GM18907 (cell line): ENCODE measurements around the gene PTPRD.

ENCODE experiments used
- ATAC-seq: cut with Tn5 transposase; IDR thresholded peaks from one replicate; pipeline ENCODE4 v1.9.1; 2021; ENCODE audit warnings: mild to moderate bottlenecking, moderate library complexity; ENCODE audit not compliant: unreplicated experiment

Gene PTPRD

GRCh38 chr9:8338767-8339510 lies 2273.9 kb downstream of the PTPRD start:
- no peak for ATAC-seq

GRCh38 chr9:8337834-8338766 lies 2274.7 kb downstream of the PTPRD start:
- no peak for ATAC-seq

- ATAC-seq = no peak
These were observed 2279.9 kb downstream of the PTPRD start for GRCh38 chr9:8332871-8333270.

GRCh38 chr9:8332331-8332650 lies 2280.5 kb downstream of the PTPRD start:
- no peak for ATAC-seq

- no peak for ATAC-seq
These were observed 2281.1 kb downstream of the PTPRD start for GRCh38 chr9:8331507-8332330.

DNA sequence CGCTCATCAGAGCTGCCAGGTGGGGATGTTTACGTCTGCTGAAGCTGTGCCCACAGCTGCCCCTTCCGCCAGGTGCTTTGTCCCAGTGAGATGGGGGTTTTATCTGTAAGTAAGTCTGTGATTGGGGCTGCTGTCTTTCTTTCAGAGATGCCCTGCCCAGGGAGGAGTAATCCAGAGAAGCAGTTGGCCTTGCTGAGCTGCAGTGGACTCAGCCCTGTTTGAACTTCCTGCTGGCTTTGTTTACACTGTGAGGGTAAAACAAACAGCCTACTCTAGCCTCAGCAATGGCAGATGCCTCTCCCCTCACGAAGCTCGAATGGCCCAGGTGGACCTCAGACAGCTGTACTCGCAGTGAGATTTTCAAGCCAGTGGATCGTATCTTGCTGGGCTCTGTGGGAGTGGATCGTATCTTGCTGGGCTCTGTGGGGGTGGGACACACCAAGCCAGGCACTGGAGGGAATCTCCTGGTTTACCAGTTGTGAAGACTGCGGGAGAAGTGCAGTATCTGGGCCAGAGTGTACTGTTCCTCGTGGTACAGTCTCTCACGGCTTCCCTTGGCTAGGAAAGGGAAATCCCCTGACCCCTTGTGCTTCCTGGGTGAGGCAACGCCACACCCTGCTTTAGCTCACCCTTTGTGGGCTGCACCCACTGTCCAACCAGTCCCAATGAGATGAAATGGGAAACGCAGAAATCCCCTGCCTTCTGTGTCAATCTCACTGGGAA lies 2283.1 kb downstream of the PTPRD start:
- ATAC-seq = no peak

- no peak for ATAC-seq
These were observed 2297.6 kb downstream of the PTPRD start for GRCh38 chr9:8315211-8315610.

GRCh38 chr9:8309258-8309657 lies 2303.5 kb downstream of the PTPRD start:
- no peak for ATAC-seq

- no peak for ATAC-seq
These were observed 2308.1 kb downstream of the PTPRD start for GRCh38 chr9:8304720-8305119.

GRCh38 chr9:8301296-8301695 lies 2311.5 kb downstream of the PTPRD start:
- no peak for ATAC-seq

GRCh38 chr9:8297047-8297446 lies 2315.8 kb downstream of the PTPRD start:
- no peak for ATAC-seq

GRCh38 chr9:8292657-8293056 lies 2320.1 kb downstream of the PTPRD start:
- no peak for ATAC-seq

DNA sequence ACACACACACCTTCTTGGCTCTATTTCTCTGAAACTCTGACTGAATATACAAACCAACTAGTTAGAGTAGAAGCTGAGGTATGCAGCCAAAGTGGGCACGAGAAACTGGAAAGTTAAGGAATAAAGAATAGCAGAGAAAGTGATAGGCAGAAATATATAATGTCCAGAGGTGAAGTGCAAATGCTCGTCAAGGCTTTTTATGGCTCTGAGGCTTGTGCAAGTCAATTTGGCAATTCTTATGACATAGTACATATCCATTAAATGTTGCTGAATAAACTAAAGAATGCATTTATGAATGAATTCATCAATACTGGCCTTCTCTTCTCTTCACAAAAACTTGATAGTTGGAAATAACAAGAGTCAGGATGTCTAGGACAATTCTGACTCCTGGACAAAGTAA lies 2323.1 kb downstream of the PTPRD start:
- ATAC-seq = no peak

GRCh38 chr9:8287970-8288369 lies 2324.8 kb downstream of the PTPRD start:
- no peak for ATAC-seq

DNA sequence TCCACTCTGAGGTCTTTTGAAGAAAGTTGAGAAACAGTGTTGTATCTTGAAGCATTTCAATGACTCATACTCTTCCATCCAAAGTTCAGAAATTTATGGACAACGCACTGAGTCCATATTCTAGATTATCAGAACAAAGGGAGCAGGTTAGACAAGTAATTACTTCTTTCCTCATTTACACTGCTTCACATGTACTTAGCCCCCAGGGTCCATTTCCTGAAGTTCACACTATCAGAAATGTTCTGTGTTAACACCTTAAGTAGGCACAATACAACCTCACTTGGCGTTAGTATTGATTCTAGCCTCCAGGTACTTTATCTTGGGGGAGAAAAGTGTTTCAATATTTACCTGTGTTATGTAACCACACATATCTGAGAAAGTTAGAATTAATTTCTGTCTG lies 2325.3 kb downstream of the PTPRD start:
- no peak for ATAC-seq

- ATAC-seq = no peak
These were observed 2327.9 kb downstream of the PTPRD start for GRCh38 chr9:8284884-8285283.

DNA sequence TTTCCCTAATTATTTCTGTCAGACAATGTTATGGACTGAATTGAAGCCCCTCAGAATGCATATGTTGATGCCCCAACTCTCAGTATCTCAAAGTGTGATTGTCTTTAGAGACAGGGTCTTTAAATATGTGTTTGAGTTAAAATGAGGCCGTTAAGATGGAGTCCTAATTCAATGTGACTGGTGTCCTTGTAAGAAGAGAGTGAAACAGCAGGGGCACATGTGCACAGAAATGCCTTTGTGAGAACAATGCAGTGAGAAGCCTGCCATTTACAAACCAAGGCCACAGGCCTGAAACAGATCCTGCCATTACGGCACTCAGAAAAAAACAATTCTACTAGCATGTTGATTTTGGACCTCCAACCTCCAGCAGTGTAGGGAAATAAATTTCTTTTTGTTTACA lies 2330.3 kb downstream of the PTPRD start:
- ATAC-seq = no peak

GRCh38 chr9:8280811-8281210 lies 2332.0 kb downstream of the PTPRD start:
- ATAC-seq = no peak

GRCh38 chr9:8278048-8278447 lies 2334.8 kb downstream of the PTPRD start:
- no peak for ATAC-seq

- no peak for ATAC-seq
These were observed 2342.6 kb downstream of the PTPRD start for GRCh38 chr9:8270235-8270634.

GRCh38 chr9:8268881-8269280 lies 2343.9 kb downstream of the PTPRD start:
- ATAC-seq = no peak
